OCI-LY7 (cell line): Measurements from ENCODE around the gene CFAP100. TPM values are rescaled to one million over a fixed set of nuclear protein-coding genes. Genes with fewer than 3 reads are reported as not detected.

Experiments used
- BruUV-seq: library from RNA; stranded (reverse); fragments of 400-500 nt; replicated peaks from 2 replicates; lab custom pipeline; 2021; lab: Mats Ljungman, UMichigan
- CTCF ChIA-PET: fragments of 300-600 bp; sonication (Branson Sonifier 250); formaldehyde crosslinking; loops from one replicate; lab custom pipeline; 2022; ENCODE audit warnings: antibody characterized with exemption; ENCODE audit not compliant: unreplicated experiment; lab: Charles Lee
- POLR2A ChIA-PET: fragments of 300-600 bp; sonication (Branson Sonifier 250); formaldehyde crosslinking; loops from one replicate; lab custom pipeline; 2022; ENCODE audit warnings: antibody characterized with exemption; lab: Charles Lee
- DNase-seq: peaks from one replicate; pipeline ENCODE4 v3.0.0-alpha.2; 2015; ENCODE audit warnings: low spot score
- H2AFZ ChIP-seq: fragments of 200-600 bp; sonication (generic), shearing (Covaris generic); 2 replicates; pipeline ENCODE4 v1.6.1; 2014; ENCODE audit warnings: mild to moderate bottlenecking, antibody characterized with exemption, low read length, moderate library complexity
- H3K27ac ChIP-seq: fragments of 200-600 bp; sonication (generic); 2 replicates; pipeline ENCODE4 v1.5.1; 2014; ENCODE audit warnings: mixed run types, low read depth, mild to moderate bottlenecking, moderate library complexity, low read length, inconsistent platforms; ENCODE audit not compliant: poor library complexity, severe bottlenecking
- H3K36me3 ChIP-seq: fragments of 200-600 bp; sonication (generic); 2 replicates; pipeline ENCODE4 v1.6.1; 2014; ENCODE audit warnings: mild to moderate bottlenecking, antibody characterized with exemption, low read length, moderate library complexity, mixed read lengths; ENCODE audit not compliant: insufficient read depth
- H3K4me1 ChIP-seq: fragments of 200-600 bp; sonication (generic); 2 replicates; pipeline ENCODE4 v1.5.1; 2014; ENCODE audit warnings: mild to moderate bottlenecking, low read length; ENCODE audit not compliant: insufficient read depth, poor library complexity, severe bottlenecking
- H3K4me2 ChIP-seq: fragments of 200-600 bp; sonication (generic); 2 replicates; pipeline ENCODE4 v1.6.1; 2014; ENCODE audit warnings: mild to moderate bottlenecking, low read length
- H3K4me3 ChIP-seq: fragments of 200-600 bp; sonication (generic); 2 replicates; pipeline ENCODE4 v1.5.1; 2014; ENCODE audit warnings: mild to moderate bottlenecking, low read depth, low read length; ENCODE audit not compliant: poor library complexity, severe bottlenecking
- H3K79me2 ChIP-seq: fragments of 200-600 bp; sonication (generic); 2 replicates; pipeline ENCODE4 v1.6.1; 2016; ENCODE audit warnings: low read depth, mild to moderate bottlenecking, low read length, moderate library complexity, mixed read lengths; ENCODE audit not compliant: insufficient read depth
- H3K9me2 ChIP-seq: fragments of 200-600 bp; sonication (generic); 2 replicates; pipeline ENCODE4 v1.6.1; 2016; ENCODE audit warnings: mild to moderate bottlenecking, low read length, mixed read lengths; ENCODE audit not compliant: insufficient read depth
- H3K9me3 ChIP-seq: fragments of 200-600 bp; sonication (generic); 2 replicates; pipeline ENCODE4 v1.6.1; 2014; ENCODE audit warnings: mild to moderate bottlenecking, mixed run types, low read length, mixed read lengths
- H4K20me1 ChIP-seq: fragments of 200-600 bp; sonication (generic); 2 replicates; pipeline ENCODE4 v1.6.1; 2014; ENCODE audit warnings: mild to moderate bottlenecking, antibody characterized with exemption, low read length, moderate library complexity, mixed read lengths; ENCODE audit not compliant: insufficient read depth
- EZH2phosphoT487 ChIP-seq: fragments of 200-600 bp; sonication (generic); IDR thresholded peaks from 2 replicates; pipeline ENCODE4 v1.6.1; 2018; ENCODE audit warnings: low read depth, borderline replicate concordance, mild to moderate bottlenecking, mixed run types, antibody characterized with exemption, low read length, moderate library complexity, mixed read lengths
- intact Hi-C: fragments of 100-400 bp; cut with micrococcal nuclease; formaldehyde crosslinking; loops from one replicate; pipeline ENCODE4 v1.10.0; 2022; ENCODE audit not compliant: unreplicated experiment
- total RNA-seq, 2 experiments: library from RNA; depleted of rRNA in 1 of 2; stranded (reverse); fragments of >200 nt in 1 of 2; shearing (Covaris generic) in 1 of 2; gene quantifications; 2 replicates each; pipeline ENCODE4 v1.2.3, GENCODE V29; 2014 to 2022
- TF ChIP-seq, protein P1 (sequence below): fragments of 200-600 bp; sonication (generic); conservative IDR thresholded peaks from 2 replicates; pipeline ENCODE4 v1.5.1; 2014; ENCODE audit warnings: mild to moderate bottlenecking, antibody characterized with exemption, low read length, moderate library complexity, mixed read lengths

Gene CFAP100
- total RNA-seq, 2 experiments from 2014 or later, result not detected

GRCh38 chr3:126346466-126346865 lies 48.2 kb upstream of the CFAP100 start:
- no peaks in the 10 kb centered on the region for H3K4me1 ChIP-seq
- no peaks in the 10 kb centered on the region for H3K9me2 ChIP-seq
- H2AFZ ChIP-seq, result no peak overlapping the region
- intact Hi-C loops, result no loop called here
- H3K79me2 ChIP-seq, result no peaks in the 10 kb centered on the region
- TF ChIP-seq, protein P1, sequence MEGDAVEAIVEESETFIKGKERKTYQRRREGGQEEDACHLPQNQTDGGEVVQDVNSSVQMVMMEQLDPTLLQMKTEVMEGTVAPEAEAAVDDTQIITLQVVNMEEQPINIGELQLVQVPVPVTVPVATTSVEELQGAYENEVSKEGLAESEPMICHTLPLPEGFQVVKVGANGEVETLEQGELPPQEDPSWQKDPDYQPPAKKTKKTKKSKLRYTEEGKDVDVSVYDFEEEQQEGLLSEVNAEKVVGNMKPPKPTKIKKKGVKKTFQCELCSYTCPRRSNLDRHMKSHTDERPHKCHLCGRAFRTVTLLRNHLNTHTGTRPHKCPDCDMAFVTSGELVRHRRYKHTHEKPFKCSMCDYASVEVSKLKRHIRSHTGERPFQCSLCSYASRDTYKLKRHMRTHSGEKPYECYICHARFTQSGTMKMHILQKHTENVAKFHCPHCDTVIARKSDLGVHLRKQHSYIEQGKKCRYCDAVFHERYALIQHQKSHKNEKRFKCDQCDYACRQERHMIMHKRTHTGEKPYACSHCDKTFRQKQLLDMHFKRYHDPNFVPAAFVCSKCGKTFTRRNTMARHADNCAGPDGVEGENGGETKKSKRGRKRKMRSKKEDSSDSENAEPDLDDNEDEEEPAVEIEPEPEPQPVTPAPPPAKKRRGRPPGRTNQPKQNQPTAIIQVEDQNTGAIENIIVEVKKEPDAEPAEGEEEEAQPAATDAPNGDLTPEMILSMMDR, result no peak
- TF ChIP-seq EZH2phosphoT487, result no peak
- H3K4me3 ChIP-seq, result no peak overlapping the region
- no peak overlapping the region for H3K4me2 ChIP-seq
- CTCF ChIA-PET, result no interaction called here
- H4K20me1 ChIP-seq, result no peaks in the 10 kb centered on the region; the same call in 1 of the 2 replicates
- no peaks in the 10 kb centered on the region for H3K36me3 ChIP-seq
- no peak overlapping the region for H3K27ac ChIP-seq
- H3K9me3 ChIP-seq, result no peaks in the 10 kb centered on the region
- BruUV-seq, result no TSS peak
- no peak for DNase-seq
- POLR2A ChIA-PET, result no interaction called here

DNA sequence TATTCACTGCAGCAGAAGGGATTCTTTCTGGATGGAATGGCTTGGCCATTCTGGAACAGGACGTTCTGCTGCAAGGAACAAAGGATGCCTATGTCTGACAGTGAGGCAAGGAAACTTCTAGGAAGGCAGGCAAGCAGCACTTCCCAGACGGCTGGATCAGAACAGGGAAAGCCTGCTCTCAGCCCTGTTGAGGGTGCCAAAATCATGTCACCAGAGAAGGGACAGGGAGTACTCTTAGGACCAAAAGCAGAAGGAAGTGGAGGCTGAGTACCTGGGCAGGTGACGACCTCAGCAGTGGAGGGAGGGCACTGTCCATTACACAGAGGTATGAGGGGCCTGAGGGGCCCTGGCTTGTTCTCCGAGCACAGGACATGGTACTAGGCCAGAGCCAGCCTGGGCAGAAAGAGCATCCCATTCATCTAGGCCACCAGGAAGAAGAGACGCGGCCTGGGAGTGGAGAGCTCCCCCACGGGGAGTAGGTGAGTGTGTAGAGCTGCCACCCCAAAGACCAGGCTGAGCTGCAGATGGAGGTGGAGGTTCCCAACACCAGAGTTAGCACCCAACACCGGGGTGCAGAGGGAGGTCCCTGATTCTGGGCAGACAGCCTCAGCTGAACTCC lies 47.1 kb upstream of the CFAP100 start:
- TF ChIP-seq, protein P1, result no peak
- no peak for TF ChIP-seq EZH2phosphoT487
- Histone ChIP-seq H3K27ac (no peak overlapping the region), H3K36me3 (no peaks in the 10 kb centered on the region), H3K9me2 (no peaks in the 10 kb centered on the region), H3K4me3 (no peak overlapping the region), H3K79me2 (no peaks in the 10 kb centered on the region), H4K20me1 (no peaks in the 10 kb centered on the region; the same call in 1 of the 2 replicates), H3K4me1 (no peaks in the 10 kb centered on the region), H2AFZ (no peak overlapping the region), H3K9me3 (no peaks in the 10 kb centered on the region), H3K4me2 (no peak overlapping the region)
- ChIA-PET CTCF (no interaction called here), POLR2A (interaction anchor here (0.6 kb wide), 1 partner anchor 747 kb away, joined by 7 read pairs; no protein-coding TSS in a partner anchor)
- no TSS peak for BruUV-seq
- DNase-seq, result no peak
- intact Hi-C loops, result no loop called here

DNA sequence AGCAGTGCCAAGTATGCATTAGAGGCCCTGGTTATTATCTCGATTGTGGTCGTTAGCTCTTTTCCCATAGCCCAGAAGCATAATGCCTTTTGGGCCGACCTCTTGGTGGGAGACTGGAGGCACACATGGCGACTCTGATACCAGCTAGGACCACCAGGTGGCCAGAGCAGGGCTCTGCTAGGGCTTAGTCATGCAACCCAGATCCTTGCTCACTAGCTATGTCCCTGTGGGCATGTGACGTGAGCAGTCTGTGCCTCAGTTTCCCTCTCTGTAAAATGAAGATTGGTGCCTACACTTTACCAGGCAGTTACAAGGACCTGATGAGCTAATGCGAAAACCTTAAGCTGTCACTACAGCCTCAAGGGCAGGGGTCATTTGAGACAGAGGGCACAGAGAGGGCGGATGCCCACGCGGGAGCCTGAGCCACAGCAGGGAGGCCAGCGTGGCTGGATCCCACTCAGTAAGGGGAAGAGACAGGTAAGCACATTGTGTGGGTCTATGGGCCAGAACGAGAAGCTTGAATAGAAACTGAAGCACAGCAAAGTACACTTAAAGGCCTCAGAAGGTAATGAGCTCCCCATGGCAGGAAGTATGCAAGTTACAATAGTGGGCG lies 46.3 kb upstream of the CFAP100 start:
- Histone ChIP-seq H4K20me1 (no peaks in the 10 kb centered on the region; the same call in 1 of the 2 replicates), H3K4me1 (no peaks in the 10 kb centered on the region), H3K4me2 (no peak overlapping the region), H3K4me3 (no peak overlapping the region), H3K9me3 (no peaks in the 10 kb centered on the region), H2AFZ (no peak overlapping the region), H3K36me3 (no peaks in the 10 kb centered on the region), H3K9me2 (no peaks in the 10 kb centered on the region), H3K27ac (no peak overlapping the region), H3K79me2 (no peaks in the 10 kb centered on the region)
- BruUV-seq, result no TSS peak
- CTCF ChIA-PET, result no interaction called here
- POLR2A ChIA-PET, result interaction anchor here (0.6 kb wide), 1 partner anchor 747 kb away, joined by 7 read pairs; no protein-coding TSS in a partner anchor
- DNase-seq, result no peak
- intact Hi-C loops, result no loop called here
- TF ChIP-seq, protein P1, result peak; percentile 47
- TF ChIP-seq EZH2phosphoT487, result no peak
